A549 treated with GW870086 at 1 μM for 4 hours (cell line): ENCODE results near the gene ZNF473. TPM values are rescaled to one million over a fixed set of nuclear protein-coding genes. Genes with fewer than 3 reads are reported as not detected.

Experiments used
- total RNA-seq: library from RNA; stranded (reverse); fragments of 200-300 nt; extraction: Qiagen RNA extraction; gene quantifications from 5 replicates; pipeline ENCODE4 v1.2.3, GENCODE V29; 2022; ENCODE audit warnings: low read depth

The ZNF473 gene
- 7.0 to 10.1 TPM (median 9.7 TPM) in 5 replicates for total RNA-seq

GRCh38 chr19:50025794-50026549, at the start of gene ZNF473:
Gene ZNF473, plus strand, starts transcription at chr19:50026005. Its CDS starts 5,078 bp downstream, at chr19:50031083.

GRCh38 chr19:50025022-50025793, 597 bp upstream of the ZNF473 start, which contains the start of gene VRK3:
Gene VRK3, minus strand, starts transcription at chr19:50025372. Its CDS starts 9,210 bp downstream, at chr19:50016162.

Other genes with a start within 250 kb of the ZNF473 start
- 11.6 to 16.0 TPM (median 15.7 TPM) in 5 replicates for gene FUZ, start 212.7 kb upstream of the ZNF473 start, total RNA-seq
- gene MED25, start 207.7 kb upstream of the ZNF473 start, total RNA-seq: 47.0 to 71.0 TPM (median 64.1 TPM) in 5 replicates
- 116 to 154 TPM (median 143 TPM) in 5 replicates for gene PTOV1, start 174.8 kb upstream of the ZNF473 start, total RNA-seq
- gene PNKP, start 158.4 kb upstream of the ZNF473 start, total RNA-seq: 42.7 to 54.0 TPM (median 49.8 TPM) in 5 replicates
- 69.2 to 117 TPM (median 106 TPM) in 5 replicates for gene AKT1S1, start 148.7 kb upstream of the ZNF473 start, total RNA-seq
- gene TBC1D17, start 148.3 kb upstream of the ZNF473 start, total RNA-seq: 18.5 to 21.8 TPM (median 20.4 TPM) in 5 replicates
- gene IL4I1, start 129.1 kb upstream of the ZNF473 start, total RNA-seq: 0.51 to 1.4 TPM (median 0.71 TPM) in 5 replicates
- 46.1 to 54.7 TPM (median 49.5 TPM) in 5 replicates for gene ATF5, start 96.8 kb upstream of the ZNF473 start, total RNA-seq
- gene NUP62, start 96.5 kb upstream of the ZNF473 start, total RNA-seq: 68.6 to 89.8 TPM (median 87.0 TPM) in 5 replicates
- gene SIGLEC11, start 64.8 kb upstream of the ZNF473 start, total RNA-seq: 0.07 to 0.10 TPM in 2 of 5 replicates, not detected in the others
- 37.5 to 39.6 TPM (median 38.8 TPM) in 5 replicates for gene VRK3, start 633 bp upstream of the ZNF473 start, total RNA-seq
- not detected in 5 replicates for gene IZUMO2, start 137.3 kb downstream of the ZNF473 start, total RNA-seq
- 4.4 to 7.0 TPM (median 6.4 TPM) in 5 replicates for gene MYH14, start 177.6 kb downstream of the ZNF473 start, total RNA-seq